K562 (cell line): ENCODE measurements around the gene SLX4IP. TPM values are rescaled to one million over a fixed set of nuclear protein-coding genes. Genes with fewer than 3 reads are reported as not detected.

ENCODE experiments used
- ATAC-seq: fragments of 200-7000 bp; cut with Tn5 transposase; 3 replicates; pipeline ENCODE4 v1.9.1; 2020; ENCODE audit warnings: moderate library complexity
- BruUV-seq: library from RNA; stranded (reverse); fragments of 400-500 nt; replicated peaks from 2 replicates; lab custom pipeline; 2021; lab: Mats Ljungman, UMichigan
- CTCF ChIA-PET: fragments of 300-600 bp; formaldehyde crosslinking; extraction: SDS; loops from one replicate; lab custom pipeline; 2021; ENCODE audit warnings: low intra/inter-chr PET ratio; lab: Yijun Ruan, JAX
- POLR2A ChIA-PET: fragments of 300-600, 350-650 bp; sonication (Branson Sonifier 250); formaldehyde crosslinking; extraction: SDS; loops from one replicate; lab custom pipeline; 2021; ENCODE audit warnings: antibody characterized with exemption, inconsistent platforms; lab: Yijun Ruan, JAX
- DNase-seq, 4 experiments: peaks; one replicate each; pipeline versions ENCODE4 v3.0.0 to v3.0.0-alpha.2; 2011 to 2018; ENCODE audit warnings: low spot score in 3 of 4, mixed read lengths in 3 of 4; ENCODE audit errors: extremely low read depth in 1 of 4
- FAIRE-seq: peaks from 2 replicates; lab custom pipeline; 2011; peaks lifted over from hg19 to GRCh38; lab: Jason Lieb, UNC
- H2AFZ ChIP-seq: 2 replicates; pipeline ENCODE4 v1.6.0; 2011; ENCODE audit warnings: low read depth, low read length, control low read depth, inconsistent platforms
- H3K27ac ChIP-seq: fragments of 200-600 bp; 3 replicates; pipeline ENCODE4 v1.8.0; 2011; ENCODE audit warnings: low read depth, mild to moderate bottlenecking, control low read depth, inconsistent platforms, low read length, moderate library complexity, mixed read lengths; ENCODE audit errors: extremely low read depth
- H3K27me3 ChIP-seq, 2 experiments: fragments of 300-600 bp in 1 of 2; 2 replicates in 1 of 2; 3 replicates in 1 of 2; pipeline versions ENCODE4 v1.6.0 to v1.8.0; 2011; ENCODE audit warnings: inconsistent platforms in 2 of 2, low read length in 2 of 2, mild to moderate bottlenecking in 1 of 2, mixed read lengths in 1 of 2, moderate library complexity in 1 of 2; ENCODE audit not compliant: control insufficient read depth in 2 of 2, insufficient read depth in 2 of 2
- H3K36me3 ChIP-seq: fragments of 300-600 bp; 3 replicates; pipeline ENCODE4 v1.8.0; 2011; ENCODE audit warnings: mild to moderate bottlenecking, low read length, inconsistent platforms; ENCODE audit not compliant: control insufficient read depth, insufficient read depth
- H3K4me1 ChIP-seq, 2 experiments: fragments of 200-600 bp in 1 of 2; replicated peaks in 1 of 2; 2 replicates in 1 of 2; 3 replicates in 1 of 2; pipeline versions ENCODE4 v1.5.1 to v1.8.0; 2011; ENCODE audit warnings: inconsistent platforms in 2 of 2, low read length in 2 of 2, mild to moderate bottlenecking in 1 of 2, mixed read lengths in 1 of 2, moderate library complexity in 1 of 2; ENCODE audit not compliant: control insufficient read depth in 2 of 2, insufficient read depth in 2 of 2
- H3K4me2 ChIP-seq: 2 replicates; pipeline ENCODE4 v1.6.1; 2011; ENCODE audit warnings: low read length, control low read depth, inconsistent platforms, mixed read lengths; ENCODE audit not compliant: insufficient read depth
- H3K4me3 ChIP-seq: fragments of 200-600 bp; sonication (generic), shearing (Covaris generic); 2 replicates; pipeline ENCODE4 v1.5.1; 2016; ENCODE audit warnings: control low read depth, inconsistent platforms
- H3K79me2 ChIP-seq: fragments of 200-600 bp; 3 replicates; pipeline ENCODE4 v1.8.0; 2011; ENCODE audit warnings: low read length, inconsistent platforms; ENCODE audit not compliant: control insufficient read depth, insufficient read depth
- H3K9ac ChIP-seq, 2 experiments: 2 replicates each; pipeline versions ENCODE4 v1.6.0 to v1.6.1; 2011; ENCODE audit warnings: low read depth in 2 of 2, low read length in 2 of 2, control low read depth in 1 of 2, inconsistent platforms in 1 of 2, mild to moderate bottlenecking in 1 of 2, mixed read lengths in 1 of 2; ENCODE audit not compliant: insufficient read depth in 1 of 2
- H3K9me1 ChIP-seq: one replicate; pipeline ENCODE4 v1.6.0; 2011; ENCODE audit warnings: inconsistent platforms, mild to moderate bottlenecking, low read length, moderate library complexity; ENCODE audit not compliant: control insufficient read depth, insufficient read depth
- H3K9me3 ChIP-seq: replicated peaks from 2 replicates; pipeline ENCODE4 v1.5.1; 2011; ENCODE audit warnings: low read depth, low read length, inconsistent platforms; ENCODE audit not compliant: control insufficient read depth, insufficient read depth
- H4K20me1 ChIP-seq: replicated peaks from 2 replicates; pipeline ENCODE4 v1.6.1; 2011; ENCODE audit warnings: low read length, inconsistent platforms, mixed read lengths; ENCODE audit not compliant: control insufficient read depth, insufficient read depth
- E2F4 ChIP-seq: sonication (generic); formaldehyde crosslinking; IDR thresholded peaks from 2 replicates; pipeline ENCODE4 v1.8.0; 2022; ENCODE audit warnings: mild to moderate bottlenecking, low read depth, missing genetic modification reagents
- ETS1 ChIP-seq: conservative IDR thresholded peaks from 2 replicates; pipeline ENCODE4 v1.6.1; 2011; ENCODE audit warnings: low read depth, mild to moderate bottlenecking, low read length; ENCODE audit not compliant: control insufficient read depth
- MAZ ChIP-seq, 2 experiments: fragments of 450-650 bp in 1 of 2; sonication (generic) in 1 of 2; formaldehyde crosslinking; IDR thresholded peaks in 1 of 2; conservative IDR thresholded peaks in 1 of 2; 2 replicates each; pipeline versions ENCODE4 v1.4.0 to v1.5.0; 2020; ENCODE audit warnings: mild to moderate bottlenecking in 1 of 2, missing genetic modification reagents in 1 of 2
- NFE2L1 ChIP-seq: fragments of 450-650 bp; IDR thresholded peaks from 2 replicates; pipeline ENCODE4 v1.6.1; 2016; ENCODE audit warnings: missing genetic modification characterization, low read depth, mild to moderate bottlenecking, missing compliant biosample characterization, moderate library complexity, borderline replicate concordance
- NUFIP1 ChIP-seq: fragments of 450-650 bp; IDR thresholded peaks from 2 replicates; pipeline ENCODE4 v1.6.1; 2018; ENCODE audit not compliant: partially characterized antibody
- PURB ChIP-seq: sonication (generic); formaldehyde crosslinking; IDR thresholded peaks from 2 replicates; pipeline ENCODE4 v1.9.0; 2021; ENCODE audit warnings: low read depth, mild to moderate bottlenecking, missing genetic modification reagents
- STAG1 ChIP-seq: sonication (generic); formaldehyde crosslinking; IDR thresholded peaks from 2 replicates; pipeline ENCODE4 v1.5.0; 2020; ENCODE audit warnings: missing genetic modification reagents, borderline replicate concordance
- STAT5B ChIP-seq: fragments of 250-450 bp; sonication (Bioruptor Pico); IDR thresholded peaks from 2 replicates; pipeline ENCODE4 v1.8.0; 2021; ENCODE audit warnings: mild to moderate bottlenecking, inconsistent platforms
- ZBTB7A ChIP-seq: IDR thresholded peaks from 2 replicates; pipeline ENCODE4 v1.6.1; 2011; ENCODE audit warnings: low read depth, mild to moderate bottlenecking, low read length, moderate library complexity, borderline replicate concordance; ENCODE audit not compliant: control insufficient read depth
- ZFP36 ChIP-seq: fragments of 150-350 bp; IDR thresholded peaks from 2 replicates; pipeline ENCODE4 v1.6.1; 2018; ENCODE audit warnings: low read length, low read depth; ENCODE audit not compliant: partially characterized antibody
- ZNF134 ChIP-seq: fragments of 250-450 bp; sonication (Bioruptor Pico); conservative IDR thresholded peaks from 2 replicates; pipeline ENCODE4 v1.4.0; 2020
- WGBS: fragments of 100-300 bp; shearing (Covaris generic); methylation state at CpG from one replicate; pipeline ENCODE4 v1.1.6; 2016; ENCODE audit warnings: low coverage, mixed read lengths; ENCODE audit not compliant: insufficient coverage; ENCODE audit errors: missing lambda C conversion rate; 5-methylcytosine and 5-hydroxymethylcytosine counted together
- in situ Hi-C: fragments of 300-500 bp; cut with MboI; formaldehyde crosslinking; loops from 4 replicates; pipeline ENCODE4 v1.15.0; 2018; ENCODE audit warnings: inconsistent platforms, mixed read lengths
- intact Hi-C: fragments of 100-400 bp; cut with micrococcal nuclease; formaldehyde crosslinking; loops from 2 replicates; pipeline ENCODE4 v1.14.2; 2022
- polyA plus RNA-seq, 8 experiments: library from polyadenylated mRNA; depleted of rRNA in 4 of 8; stranded (reverse) in 5 of 8; unstranded in 3 of 8; fragments of >200 nt; fragmentation: Nextera tagmentation in 2 of 8; fragmentation: Illumina TruSeq in 1 of 8; extraction: Ambion mirVana in 2 of 8; extraction: Trizol in 1 of 8; gene quantifications; 2 replicates each; pipeline versions ENCODE4 v1.2.1 to v1.2.3, GENCODE V29; 2011 to 2014; ENCODE audit warnings: inconsistent platforms in 1 of 8, missing spikeins in 1 of 8
- total RNA-seq, 7 experiments: library from RNA; depleted of rRNA in 6 of 7; stranded (reverse); fragments of >200 nt in 6 of 7; fragmentation: Illumina TruSeq in 2 of 7; extraction: Trizol in 2 of 7; gene quantifications; 2 replicates each; pipeline versions ENCODE4 v1.2.1 to v1.2.3, GENCODE V29; 2011 to 2021; ENCODE audit warnings: low replicate concordance in 1 of 7
- TF ChIP-seq, protein P1 (sequence below): fragments of 250-450 bp; sonication (Bioruptor Pico); IDR thresholded peaks from 2 replicates; pipeline ENCODE4 v1.4.0; 2020; ENCODE audit warnings: mild to moderate bottlenecking, moderate library complexity
- TF ChIP-seq, protein P2 (sequence below): sonication (generic); formaldehyde crosslinking; IDR thresholded peaks from 2 replicates; pipeline ENCODE4 v1.8.0; 2022; ENCODE audit warnings: mild to moderate bottlenecking, missing genetic modification reagents

Gene SLX4IP
- total and polyA plus RNA-seq, 9 of the 15 experiments (the other 6 are each of a cell fraction or from before 2014, with no cell fraction given): 1.5 to 5.9 (median 3.5) TPM

- Histone ChIP-seq H3K9me3 (no peaks in the 10 kb centered on the region), H3K9me1 (no peaks in the 10 kb centered on the region), H3K9ac (no peak overlapping the region), H2AFZ (no peak overlapping the region), H3K4me1 (no peaks in the 10 kb centered on the region), H3K4me2 (no peak overlapping the region), H3K36me3 (no peaks in the 10 kb centered on the region), H3K79me2 (no peaks in the 10 kb centered on the region), H3K27me3 (peaks cover 3 to 27% of the 10 kb centered on the region in 2 experiments; a peak in 4 of 5 replicates), H4K20me1 (no peaks in the 10 kb centered on the region), H3K4me3 (no peak overlapping the region), H3K27ac (no peak overlapping the region)
- WGBS: 9% methylated on average over 12 of the region's 14 CpGs
- ChIA-PET CTCF (no interaction called here), POLR2A (interaction anchor here (0.6 to 1.1 kb wide), 2 partner anchors 77 to 210 kb away, joined by 3 read pairs; partner anchors contain the start of gene MKKS)
- in situ Hi-C loops: no loop called here
- intact Hi-C loops: loop anchor here (5.0 kb wide), 1 partner anchor 92 kb away; no protein-coding TSS in a partner anchor
- FAIRE-seq (no peak), DNase-seq (no peak), ATAC-seq (no peak)
- no TSS peak for BruUV-seq
- TF ChIP-seq PURB (CRISPR knock-in tag) (no peak), MAZ (CRISPR knock-in tag; conservative IDR thresholded peaks at IDR 0.05 in 1 of 2, IDR thresholded peaks at IDR 0.05 in 1 of 2) (no peak), STAT5B (CRISPR knock-in tag) (no peak), ZFP36 (no peak), E2F4 (CRISPR knock-in tag) (no peak), ZNF134 (CRISPR knock-in tag) (no peak), ZBTB7A (no peak), NFE2L1 (tag) (no peak), NUFIP1 (no peak), STAG1 (no peak), ETS1 (no peak)
- TF ChIP-seq, protein P1, sequence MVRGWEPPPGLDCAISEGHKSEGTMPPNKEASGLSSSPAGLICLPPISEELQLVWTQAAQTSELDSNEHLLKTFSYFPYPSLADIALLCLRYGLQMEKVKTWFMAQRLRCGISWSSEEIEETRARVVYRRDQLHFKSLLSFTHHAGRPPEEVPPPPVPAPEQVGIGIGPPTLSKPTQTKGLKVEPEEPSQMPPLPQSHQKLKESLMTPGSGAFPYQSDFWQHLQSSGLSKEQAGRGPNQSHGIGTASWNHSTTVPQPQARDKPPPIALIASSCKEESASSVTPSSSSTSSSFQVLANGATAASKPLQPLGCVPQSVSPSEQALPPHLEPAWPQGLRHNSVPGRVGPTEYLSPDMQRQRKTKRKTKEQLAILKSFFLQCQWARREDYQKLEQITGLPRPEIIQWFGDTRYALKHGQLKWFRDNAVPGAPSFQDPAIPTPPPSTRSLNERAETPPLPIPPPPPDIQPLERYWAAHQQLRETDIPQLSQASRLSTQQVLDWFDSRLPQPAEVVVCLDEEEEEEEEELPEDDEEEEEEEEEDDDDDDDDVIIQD: no peak
- TF ChIP-seq, protein P2, sequence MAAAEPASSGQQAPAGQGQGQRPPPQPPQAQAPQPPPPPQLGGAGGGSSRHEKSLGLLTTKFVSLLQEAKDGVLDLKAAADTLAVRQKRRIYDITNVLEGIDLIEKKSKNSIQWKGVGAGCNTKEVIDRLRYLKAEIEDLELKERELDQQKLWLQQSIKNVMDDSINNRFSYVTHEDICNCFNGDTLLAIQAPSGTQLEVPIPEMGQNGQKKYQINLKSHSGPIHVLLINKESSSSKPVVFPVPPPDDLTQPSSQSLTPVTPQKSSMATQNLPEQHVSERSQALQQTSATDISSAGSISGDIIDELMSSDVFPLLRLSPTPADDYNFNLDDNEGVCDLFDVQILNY: no peak
These were observed 209.5 kb downstream of the SLX4IP start for GRCh38 chr20:10644458-10645204.
